ENCODE data around the gene GABRB1. TPM values are rescaled to one million over a fixed set of nuclear protein-coding genes. Genes with fewer than 3 reads are reported as not detected.

GABRB1 gene
- polyA plus RNA-seq, 4 donors, result 0.18 to 0.78 TPM; not detected in 2

GRCh38 chr4:47213106-47213505, 181.7 kb downstream of the GABRB1 start:
- H3K36me3 ChIP-seq (ENCODE audit: control insufficient read depth in 3 of 3, insufficient read depth in 2 of 3, low read depth in 1 of 3, low read length in 3 of 3), result no peaks in the 10 kb centered on the region
- DNase-seq (no peak), FAIRE-seq (no peak)
- H3K27ac ChIP-seq (ENCODE audit: low read depth in 1 of 3, low read length in 2 of 3), result no peak overlapping the region
- no peaks in the 10 kb centered on the region for H3K27me3 ChIP-seq (ENCODE audit: control insufficient read depth in 3 of 3, insufficient read depth in 3 of 3, low read length in 3 of 3)
- WGBS, 3 donors, result 58 to 89% (median 67%) methylated on average over 2 of the region's 2 CpGs
- H3K4me1 ChIP-seq (ENCODE audit: control insufficient read depth in 3 of 3, insufficient read depth in 2 of 3, low read depth in 1 of 3, low read length in 2 of 3), result no peaks in the 10 kb centered on the region
- no peak overlapping the region for H3K4me3 ChIP-seq (ENCODE audit: low read depth in 1 of 3, low read length in 3 of 3)
- H3K9me3 ChIP-seq (ENCODE audit: control insufficient read depth in 2 of 2, insufficient read depth in 1 of 2, low read depth in 1 of 2, low read length in 1 of 2), result no peaks in the 10 kb centered on the region

GRCh38 chr4:47213539-47213938, 182.2 kb downstream of the GABRB1 start:
- DNase-seq, result no peak
- WGBS, 3 donors, result 77 to 100% (median 86%) methylated on average over 1 of the region's 1 CpG
- no peaks in the 10 kb centered on the region for H3K4me1 ChIP-seq (ENCODE audit: control insufficient read depth in 3 of 3, insufficient read depth in 2 of 3, low read depth in 1 of 3, low read length in 2 of 3)
- no peaks in the 10 kb centered on the region for H3K36me3 ChIP-seq (ENCODE audit: control insufficient read depth in 3 of 3, insufficient read depth in 2 of 3, low read depth in 1 of 3, low read length in 3 of 3)
- H3K27ac ChIP-seq (ENCODE audit: low read depth in 1 of 3, low read length in 2 of 3), result no peak overlapping the region
- no peak overlapping the region for H3K4me3 ChIP-seq (ENCODE audit: low read depth in 1 of 3, low read length in 3 of 3)
- FAIRE-seq, result no peak
- H3K27me3 ChIP-seq (ENCODE audit: control insufficient read depth in 3 of 3, insufficient read depth in 3 of 3, low read length in 3 of 3), result no peaks in the 10 kb centered on the region
- no peaks in the 10 kb centered on the region for H3K9me3 ChIP-seq (ENCODE audit: control insufficient read depth in 2 of 2, insufficient read depth in 1 of 2, low read depth in 1 of 2, low read length in 1 of 2)

- FAIRE-seq (no peak), DNase-seq (no peak)
- Histone ChIP-seq H3K4me3 (ENCODE audit: low read depth in 1 of 3, low read length in 3 of 3) (no peak overlapping the region), H3K27ac (ENCODE audit: low read depth in 1 of 3, low read length in 2 of 3) (no peak overlapping the region), H3K9me3 (ENCODE audit: control insufficient read depth in 2 of 2, insufficient read depth in 1 of 2, low read depth in 1 of 2, low read length in 1 of 2) (no peaks in the 10 kb centered on the region), H3K4me1 (ENCODE audit: control insufficient read depth in 3 of 3, insufficient read depth in 2 of 3, low read depth in 1 of 3, low read length in 2 of 3) (no peaks in the 10 kb centered on the region), H3K27me3 (ENCODE audit: control insufficient read depth in 3 of 3, insufficient read depth in 3 of 3, low read length in 3 of 3) (no peaks in the 10 kb centered on the region), H3K36me3 (ENCODE audit: control insufficient read depth in 3 of 3, insufficient read depth in 2 of 3, low read depth in 1 of 3, low read length in 3 of 3) (no peaks in the 10 kb centered on the region)
- 28 to 41% (median 38%) methylated on average over 3 of the region's 3 CpGs for WGBS, 3 donors
These were observed 182.6 kb downstream of the GABRB1 start for GRCh38 chr4:47213971-47214370.

- Histone ChIP-seq H3K27me3 (ENCODE audit: control insufficient read depth in 3 of 3, insufficient read depth in 3 of 3, low read length in 3 of 3) (no peaks in the 10 kb centered on the region), H3K9me3 (ENCODE audit: control insufficient read depth in 2 of 2, insufficient read depth in 1 of 2, low read depth in 1 of 2, low read length in 1 of 2) (no peaks in the 10 kb centered on the region), H3K4me3 (ENCODE audit: low read depth in 1 of 3, low read length in 3 of 3) (no peak overlapping the region), H3K27ac (ENCODE audit: low read depth in 1 of 3, low read length in 2 of 3) (no peak overlapping the region), H3K4me1 (ENCODE audit: control insufficient read depth in 3 of 3, insufficient read depth in 2 of 3, low read depth in 1 of 3, low read length in 2 of 3) (no peaks in the 10 kb centered on the region), H3K36me3 (ENCODE audit: control insufficient read depth in 3 of 3, insufficient read depth in 2 of 3, low read depth in 1 of 3, low read length in 3 of 3) (no peaks in the 10 kb centered on the region)
- DNase-seq (no peak), FAIRE-seq (no peak)
- WGBS, 3 donors, result 31 to 52% (median 52%) methylated on average over 1 of the region's 1 CpG
These were observed 184.4 kb downstream of the GABRB1 start for GRCh38 chr4:47215759-47216158.

- Histone ChIP-seq H3K4me3 (ENCODE audit: low read depth in 1 of 3, low read length in 3 of 3) (no peak overlapping the region), H3K36me3 (ENCODE audit: control insufficient read depth in 3 of 3, insufficient read depth in 2 of 3, low read depth in 1 of 3, low read length in 3 of 3) (no peaks in the 10 kb centered on the region), H3K4me1 (ENCODE audit: control insufficient read depth in 3 of 3, insufficient read depth in 2 of 3, low read depth in 1 of 3, low read length in 2 of 3) (no peaks in the 10 kb centered on the region), H3K27ac (ENCODE audit: low read depth in 1 of 3, low read length in 2 of 3) (no peak overlapping the region), H3K9me3 (ENCODE audit: control insufficient read depth in 2 of 2, insufficient read depth in 1 of 2, low read depth in 1 of 2, low read length in 1 of 2) (no peaks in the 10 kb centered on the region), H3K27me3 (ENCODE audit: control insufficient read depth in 3 of 3, insufficient read depth in 3 of 3, low read length in 3 of 3) (no peaks in the 10 kb centered on the region)
- 71 to 80% (median 74%) methylated on average over 1 of the region's 1 CpG for WGBS, 3 donors
- DNase-seq, result no peak
- FAIRE-seq, result no peak
These were observed 185.9 kb downstream of the GABRB1 start for GRCh38 chr4:47217291-47217690.

GRCh38 chr4:47217884-47218283, 186.5 kb downstream of the GABRB1 start:
- no peak overlapping the region for H3K27ac ChIP-seq (ENCODE audit: low read depth in 1 of 3, low read length in 2 of 3)
- no peaks in the 10 kb centered on the region for H3K36me3 ChIP-seq (ENCODE audit: control insufficient read depth in 3 of 3, insufficient read depth in 2 of 3, low read depth in 1 of 3, low read length in 3 of 3)
- DNase-seq (no peak), FAIRE-seq (no peak)
- 67 to 94% (median 91%) methylated on average over 1 of the region's 1 CpG for WGBS, 3 donors
- H3K27me3 ChIP-seq (ENCODE audit: control insufficient read depth in 3 of 3, insufficient read depth in 3 of 3, low read length in 3 of 3), result no peaks in the 10 kb centered on the region
- H3K9me3 ChIP-seq (ENCODE audit: control insufficient read depth in 2 of 2, insufficient read depth in 1 of 2, low read depth in 1 of 2, low read length in 1 of 2), result no peaks in the 10 kb centered on the region
- no peaks in the 10 kb centered on the region for H3K4me1 ChIP-seq (ENCODE audit: control insufficient read depth in 3 of 3, insufficient read depth in 2 of 3, low read depth in 1 of 3, low read length in 2 of 3)
- H3K4me3 ChIP-seq (ENCODE audit: low read depth in 1 of 3, low read length in 3 of 3), result no peak overlapping the region

GRCh38 chr4:47218631-47219030, 187.3 kb downstream of the GABRB1 start:
- no peaks in the 10 kb centered on the region for H3K27me3 ChIP-seq (ENCODE audit: control insufficient read depth in 3 of 3, insufficient read depth in 3 of 3, low read length in 3 of 3)
- no peak for DNase-seq
- H3K27ac ChIP-seq (ENCODE audit: low read depth in 1 of 3, low read length in 2 of 3), result no peak overlapping the region
- H3K4me1 ChIP-seq (ENCODE audit: control insufficient read depth in 3 of 3, insufficient read depth in 2 of 3, low read depth in 1 of 3, low read length in 2 of 3), result no peaks in the 10 kb centered on the region
- WGBS, 3 donors, result 81 to 95% (median 85%) methylated on average over 1 of the region's 1 CpG
- FAIRE-seq, result no peak
- no peaks in the 10 kb centered on the region for H3K9me3 ChIP-seq (ENCODE audit: control insufficient read depth in 2 of 2, insufficient read depth in 1 of 2, low read depth in 1 of 2, low read length in 1 of 2)
- no peak overlapping the region for H3K4me3 ChIP-seq (ENCODE audit: low read depth in 1 of 3, low read length in 3 of 3)
- H3K36me3 ChIP-seq (ENCODE audit: control insufficient read depth in 3 of 3, insufficient read depth in 2 of 3, low read depth in 1 of 3, low read length in 3 of 3), result no peaks in the 10 kb centered on the region

- WGBS, 3 donors, result 55 to 76% (median 73%) methylated on average over 2 of the region's 2 CpGs
- FAIRE-seq (no peak), DNase-seq (no peak)
- Histone ChIP-seq H3K27me3 (ENCODE audit: control insufficient read depth in 3 of 3, insufficient read depth in 3 of 3, low read length in 3 of 3) (no peaks in the 10 kb centered on the region), H3K4me3 (ENCODE audit: low read depth in 1 of 3, low read length in 3 of 3) (no peak overlapping the region), H3K27ac (ENCODE audit: low read depth in 1 of 3, low read length in 2 of 3) (no peak overlapping the region), H3K36me3 (ENCODE audit: control insufficient read depth in 3 of 3, insufficient read depth in 2 of 3, low read depth in 1 of 3, low read length in 3 of 3) (no peaks in the 10 kb centered on the region), H3K9me3 (ENCODE audit: control insufficient read depth in 2 of 2, insufficient read depth in 1 of 2, low read depth in 1 of 2, low read length in 1 of 2) (no peaks in the 10 kb centered on the region), H3K4me1 (ENCODE audit: control insufficient read depth in 3 of 3, insufficient read depth in 2 of 3, low read depth in 1 of 3, low read length in 2 of 3) (no peaks in the 10 kb centered on the region)
These were observed 188.2 kb downstream of the GABRB1 start for GRCh38 chr4:47219586-47219985.

- no peak for FAIRE-seq
- 68 to 89% (median 82%) methylated on average over 2 of the region's 2 CpGs for WGBS, 3 donors
These were observed 190.4 kb downstream of the GABRB1 start for GRCh38 chr4:47221721-47222120.

More at GRCh38 chr4:47221721-47222120, 190.4 kb downstream of the GABRB1 start:
- Histone ChIP-seq H3K27ac (ENCODE audit: low read depth in 1 of 3, low read length in 2 of 3) (no peak overlapping the region), H3K27me3 (ENCODE audit: control insufficient read depth in 3 of 3, insufficient read depth in 3 of 3, low read length in 3 of 3) (no peaks in the 10 kb centered on the region), H3K4me1 (ENCODE audit: control insufficient read depth in 3 of 3, insufficient read depth in 2 of 3, low read depth in 1 of 3, low read length in 2 of 3) (no peaks in the 10 kb centered on the region), H3K4me3 (ENCODE audit: low read depth in 1 of 3, low read length in 3 of 3) (no peak overlapping the region), H3K36me3 (ENCODE audit: control insufficient read depth in 3 of 3, insufficient read depth in 2 of 3, low read depth in 1 of 3, low read length in 3 of 3) (no peaks in the 10 kb centered on the region), H3K9me3 (ENCODE audit: control insufficient read depth in 2 of 2, insufficient read depth in 1 of 2, low read depth in 1 of 2, low read length in 1 of 2) (no peaks in the 10 kb centered on the region)
- no peak for DNase-seq
